ENCODE data around the gene OIT3. TPM values are rescaled to one million over a fixed set of nuclear protein-coding genes. Genes with fewer than 3 reads are reported as not detected.

OIT3 gene
- polyA plus RNA-seq, 1 donor from 2014 or later = not detected

DNA sequence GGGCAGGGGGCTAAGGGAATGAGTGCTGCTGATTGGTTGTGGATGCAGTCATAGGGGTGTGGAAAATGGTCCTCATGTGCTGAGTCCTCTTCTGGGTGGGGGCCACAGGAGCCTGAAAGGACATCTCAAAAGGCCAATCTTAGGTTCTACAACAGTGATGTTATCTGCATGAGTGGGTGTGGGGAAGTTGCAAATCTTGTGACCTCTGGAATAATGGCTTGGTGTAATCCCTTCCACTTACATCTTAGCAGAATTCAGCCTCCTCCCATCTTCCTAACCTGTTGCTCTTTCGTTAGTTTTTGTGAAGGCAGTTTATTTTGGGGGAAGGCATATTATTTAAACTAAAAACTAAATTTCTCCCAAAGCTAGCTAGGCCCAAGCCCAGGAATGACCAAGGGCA is 42.0 kb upstream of the OIT3 start:
- Histone ChIP-seq H4K20me1 (ENCODE audit: insufficient read depth) (no peaks in the 10 kb centered on the region), H3K9ac (ENCODE audit: low read length) (no peak overlapping the region), H3F3A (ENCODE audit: insufficient read depth, low read length, poor library complexity, severe bottlenecking) (no peaks in the 10 kb centered on the region), H3K9me2 (ENCODE audit: insufficient read depth, low read length) (no peaks in the 10 kb centered on the region), H2AFZ (ENCODE audit: low read depth, low read length) (no peak overlapping the region), H3K4me3 (ENCODE audit: low read length) (no peak overlapping the region), H3K79me2 (replicated peaks; ENCODE audit: insufficient read depth, low read length) (no peaks in the 10 kb centered on the region), H3K4me2 (ENCODE audit: low read length) (no peak overlapping the region), H3K36me3 (ENCODE audit: insufficient read depth, low read length) (no peaks in the 10 kb centered on the region), H3K27me3 (ENCODE audit: insufficient read depth, low read depth, low read length) (no peaks in the 10 kb centered on the region), H3K27ac (ENCODE audit: low read length) (no peak overlapping the region), H3K9me3 (ENCODE audit: low read length) (no peaks in the 10 kb centered on the region)
- no peak for TF ChIP-seq EP300 (conservative IDR thresholded peaks at IDR 0.05; ENCODE audit: poor library complexity, severe bottlenecking)
- TF ChIP-seq, protein P1, sequence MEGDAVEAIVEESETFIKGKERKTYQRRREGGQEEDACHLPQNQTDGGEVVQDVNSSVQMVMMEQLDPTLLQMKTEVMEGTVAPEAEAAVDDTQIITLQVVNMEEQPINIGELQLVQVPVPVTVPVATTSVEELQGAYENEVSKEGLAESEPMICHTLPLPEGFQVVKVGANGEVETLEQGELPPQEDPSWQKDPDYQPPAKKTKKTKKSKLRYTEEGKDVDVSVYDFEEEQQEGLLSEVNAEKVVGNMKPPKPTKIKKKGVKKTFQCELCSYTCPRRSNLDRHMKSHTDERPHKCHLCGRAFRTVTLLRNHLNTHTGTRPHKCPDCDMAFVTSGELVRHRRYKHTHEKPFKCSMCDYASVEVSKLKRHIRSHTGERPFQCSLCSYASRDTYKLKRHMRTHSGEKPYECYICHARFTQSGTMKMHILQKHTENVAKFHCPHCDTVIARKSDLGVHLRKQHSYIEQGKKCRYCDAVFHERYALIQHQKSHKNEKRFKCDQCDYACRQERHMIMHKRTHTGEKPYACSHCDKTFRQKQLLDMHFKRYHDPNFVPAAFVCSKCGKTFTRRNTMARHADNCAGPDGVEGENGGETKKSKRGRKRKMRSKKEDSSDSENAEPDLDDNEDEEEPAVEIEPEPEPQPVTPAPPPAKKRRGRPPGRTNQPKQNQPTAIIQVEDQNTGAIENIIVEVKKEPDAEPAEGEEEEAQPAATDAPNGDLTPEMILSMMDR (IDR thresholded peaks at IDR 0.05; ENCODE audit: poor library complexity, severe bottlenecking) = no peak
- TF ChIP-seq MXI1 (conservative IDR thresholded peaks at IDR 0.05; ENCODE audit: poor library complexity, severe bottlenecking) = no peak
- no peak for TF ChIP-seq POLR2AphosphoS5 (IDR thresholded peaks at IDR 0.05)

DNA sequence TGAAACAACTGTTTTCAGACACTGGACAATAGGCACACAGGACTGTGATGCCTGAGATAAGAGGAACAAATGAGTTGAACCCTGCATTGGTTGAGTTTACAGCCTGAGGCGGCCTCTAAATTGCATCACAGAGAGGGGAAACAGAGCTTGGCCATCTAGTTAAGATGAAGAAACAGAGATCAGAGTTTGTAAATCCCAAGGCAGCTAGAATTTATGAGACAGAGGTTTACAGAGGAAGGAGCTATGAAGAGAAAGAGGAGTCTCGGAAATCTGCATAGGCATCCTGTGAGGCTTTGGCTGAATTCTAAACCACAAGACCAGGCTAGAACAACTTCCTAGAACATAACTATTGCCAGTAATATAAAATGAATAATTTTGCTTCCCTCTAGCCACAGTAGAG is 41.0 kb upstream of the OIT3 start:
- Histone ChIP-seq H3K27ac (ENCODE audit: low read length) (no peak overlapping the region), H4K20me1 (ENCODE audit: insufficient read depth) (no peaks in the 10 kb centered on the region), H3K4me3 (ENCODE audit: low read length) (no peak overlapping the region), H3K36me3 (ENCODE audit: insufficient read depth, low read length) (no peaks in the 10 kb centered on the region), H3K9ac (ENCODE audit: low read length) (no peak overlapping the region), H2AFZ (ENCODE audit: low read depth, low read length) (no peak overlapping the region), H3K4me2 (ENCODE audit: low read length) (no peak overlapping the region), H3K9me2 (ENCODE audit: insufficient read depth, low read length) (no peaks in the 10 kb centered on the region), H3K79me2 (replicated peaks; ENCODE audit: insufficient read depth, low read length) (no peaks in the 10 kb centered on the region), H3K27me3 (ENCODE audit: insufficient read depth, low read depth, low read length) (no peaks in the 10 kb centered on the region), H3K9me3 (ENCODE audit: low read length) (no peaks in the 10 kb centered on the region), H3F3A (ENCODE audit: insufficient read depth, low read length, poor library complexity, severe bottlenecking) (no peaks in the 10 kb centered on the region)
- TF ChIP-seq, protein P1 (IDR thresholded peaks at IDR 0.05; ENCODE audit: poor library complexity, severe bottlenecking) = no peak
- TF ChIP-seq RAD21 (conservative IDR thresholded peaks at IDR 0.05) (no peak), SMC3 (conservative IDR thresholded peaks at IDR 0.05; ENCODE audit: poor library complexity) (no peak), TAF1 (IDR thresholded peaks at IDR 0.05; ENCODE audit: low read depth) (no peak), MXI1 (conservative IDR thresholded peaks at IDR 0.05; ENCODE audit: poor library complexity, severe bottlenecking) (no peak), EZH2 (IDR thresholded peaks at IDR 0.05; ENCODE audit: borderline replicate concordance, insufficient read depth, low read length, poor library complexity, severe bottlenecking) (no peak), POLR2AphosphoS5 (IDR thresholded peaks at IDR 0.05) (no peak), EP300 (conservative IDR thresholded peaks at IDR 0.05; ENCODE audit: poor library complexity, severe bottlenecking) (no peak)
- TF ChIP-seq, protein P2, sequence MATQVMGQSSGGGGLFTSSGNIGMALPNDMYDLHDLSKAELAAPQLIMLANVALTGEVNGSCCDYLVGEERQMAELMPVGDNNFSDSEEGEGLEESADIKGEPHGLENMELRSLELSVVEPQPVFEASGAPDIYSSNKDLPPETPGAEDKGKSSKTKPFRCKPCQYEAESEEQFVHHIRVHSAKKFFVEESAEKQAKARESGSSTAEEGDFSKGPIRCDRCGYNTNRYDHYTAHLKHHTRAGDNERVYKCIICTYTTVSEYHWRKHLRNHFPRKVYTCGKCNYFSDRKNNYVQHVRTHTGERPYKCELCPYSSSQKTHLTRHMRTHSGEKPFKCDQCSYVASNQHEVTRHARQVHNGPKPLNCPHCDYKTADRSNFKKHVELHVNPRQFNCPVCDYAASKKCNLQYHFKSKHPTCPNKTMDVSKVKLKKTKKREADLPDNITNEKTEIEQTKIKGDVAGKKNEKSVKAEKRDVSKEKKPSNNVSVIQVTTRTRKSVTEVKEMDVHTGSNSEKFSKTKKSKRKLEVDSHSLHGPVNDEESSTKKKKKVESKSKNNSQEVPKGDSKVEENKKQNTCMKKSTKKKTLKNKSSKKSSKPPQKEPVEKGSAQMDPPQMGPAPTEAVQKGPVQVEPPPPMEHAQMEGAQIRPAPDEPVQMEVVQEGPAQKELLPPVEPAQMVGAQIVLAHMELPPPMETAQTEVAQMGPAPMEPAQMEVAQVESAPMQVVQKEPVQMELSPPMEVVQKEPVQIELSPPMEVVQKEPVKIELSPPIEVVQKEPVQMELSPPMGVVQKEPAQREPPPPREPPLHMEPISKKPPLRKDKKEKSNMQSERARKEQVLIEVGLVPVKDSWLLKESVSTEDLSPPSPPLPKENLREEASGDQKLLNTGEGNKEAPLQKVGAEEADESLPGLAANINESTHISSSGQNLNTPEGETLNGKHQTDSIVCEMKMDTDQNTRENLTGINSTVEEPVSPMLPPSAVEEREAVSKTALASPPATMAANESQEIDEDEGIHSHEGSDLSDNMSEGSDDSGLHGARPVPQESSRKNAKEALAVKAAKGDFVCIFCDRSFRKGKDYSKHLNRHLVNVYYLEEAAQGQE (IDR thresholded peaks at IDR 0.05; ENCODE audit: borderline replicate concordance) = no peak
